Nephron (organoid): Measurements from ENCODE around the gene SIK2.

Experiments used
- H3K27ac Mint-ChIP-seq, 3 experiments: 2 replicates each; pipeline ENCODE4 v1.8.0; 2020; ENCODE audit warnings: mixed read lengths in 3 of 3, mild to moderate bottlenecking in 2 of 3, moderate library complexity in 1 of 3
- H3K27me3 Mint-ChIP-seq: 2 replicates; pipeline ENCODE4 v1.8.0; 2021; ENCODE audit warnings: low read depth, mild to moderate bottlenecking, moderate library complexity, mixed read lengths
- H3K36me3 Mint-ChIP-seq: 2 replicates; pipeline ENCODE4 v1.8.0; 2020; ENCODE audit warnings: low read depth, mixed read lengths
- H3K4me1 Mint-ChIP-seq: 2 replicates; pipeline ENCODE4 v1.8.0; 2020; ENCODE audit warnings: mixed read lengths
- H3K4me3 Mint-ChIP-seq, 3 experiments: 2 replicates each; pipeline ENCODE4 v1.8.0; 2020; ENCODE audit warnings: mild to moderate bottlenecking in 3 of 3, mixed read lengths in 3 of 3, moderate library complexity in 2 of 3
- H3K9me3 Mint-ChIP-seq: 2 replicates; pipeline ENCODE4 v1.8.0; 2020; ENCODE audit warnings: mixed read lengths
- TF ChIP-seq, protein P1 (sequence below), 3 experiments: fragments of 200-600 bp; sonication (generic); IDR thresholded peaks; one replicate each; pipeline ENCODE4 v1.5.0; 2021; ENCODE audit warnings: antibody characterized with exemption in 3 of 3; ENCODE audit not compliant: unreplicated experiment in 3 of 3

SIK2 gene

DNA sequence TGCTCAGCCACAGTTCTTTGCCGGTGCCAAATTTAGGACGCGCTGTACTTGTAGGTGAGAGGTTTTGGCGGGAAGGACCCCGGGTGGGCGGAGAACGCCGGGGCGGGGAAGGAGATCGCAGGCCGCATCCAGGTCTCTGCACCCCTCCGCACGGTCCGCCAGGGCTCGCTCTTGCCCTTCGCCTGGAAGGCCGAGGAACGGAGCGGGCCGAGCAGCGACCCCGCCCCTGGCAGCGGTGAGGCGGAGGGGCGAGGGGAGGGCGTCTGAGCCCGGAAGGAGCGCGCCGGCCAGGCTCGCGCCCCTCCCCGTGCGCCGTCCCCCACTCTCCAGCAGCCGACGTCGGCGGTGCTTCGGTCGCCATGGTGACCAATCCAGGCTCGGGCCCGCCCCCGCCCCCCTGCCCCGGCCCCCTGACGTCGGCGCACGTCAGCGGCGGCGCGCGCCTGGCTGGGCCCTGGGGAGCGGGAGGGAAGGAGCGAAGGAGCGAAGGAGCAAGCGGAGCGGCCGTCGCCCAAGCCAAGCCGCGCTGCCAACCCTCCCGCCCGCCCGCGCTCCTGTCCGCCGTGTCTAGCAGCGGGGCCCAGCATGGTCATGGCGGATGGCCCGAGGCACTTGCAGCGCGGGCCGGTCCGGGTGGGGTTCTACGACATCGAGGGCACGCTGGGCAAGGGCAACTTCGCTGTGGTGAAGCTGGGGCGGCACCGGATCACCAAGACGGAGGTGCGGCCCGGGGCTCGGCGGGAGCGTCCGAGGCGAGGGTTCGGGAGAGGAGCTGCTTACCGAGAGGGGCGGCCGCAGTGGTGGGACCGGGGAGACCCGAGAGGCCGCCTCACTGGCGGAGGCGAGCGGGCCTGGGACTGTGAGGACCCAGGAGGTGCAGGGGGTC, at the start of gene SIK2:
Gene SIK2 (plus strand): TSS at position 471 of the 886 bp plus-strand sequence. CDS start 115 bp downstream, at position 586.
- H3K4me1 Mint-ChIP-seq: peaks cover 37% of the 10 kb centered on the region
- no peaks in the 10 kb centered on the region for H3K9me3 Mint-ChIP-seq
- peak within 1 kb of the TSS; percentile 81 to 94 (median 86) for H3K27ac Mint-ChIP-seq
- TF ChIP-seq, protein P1, sequence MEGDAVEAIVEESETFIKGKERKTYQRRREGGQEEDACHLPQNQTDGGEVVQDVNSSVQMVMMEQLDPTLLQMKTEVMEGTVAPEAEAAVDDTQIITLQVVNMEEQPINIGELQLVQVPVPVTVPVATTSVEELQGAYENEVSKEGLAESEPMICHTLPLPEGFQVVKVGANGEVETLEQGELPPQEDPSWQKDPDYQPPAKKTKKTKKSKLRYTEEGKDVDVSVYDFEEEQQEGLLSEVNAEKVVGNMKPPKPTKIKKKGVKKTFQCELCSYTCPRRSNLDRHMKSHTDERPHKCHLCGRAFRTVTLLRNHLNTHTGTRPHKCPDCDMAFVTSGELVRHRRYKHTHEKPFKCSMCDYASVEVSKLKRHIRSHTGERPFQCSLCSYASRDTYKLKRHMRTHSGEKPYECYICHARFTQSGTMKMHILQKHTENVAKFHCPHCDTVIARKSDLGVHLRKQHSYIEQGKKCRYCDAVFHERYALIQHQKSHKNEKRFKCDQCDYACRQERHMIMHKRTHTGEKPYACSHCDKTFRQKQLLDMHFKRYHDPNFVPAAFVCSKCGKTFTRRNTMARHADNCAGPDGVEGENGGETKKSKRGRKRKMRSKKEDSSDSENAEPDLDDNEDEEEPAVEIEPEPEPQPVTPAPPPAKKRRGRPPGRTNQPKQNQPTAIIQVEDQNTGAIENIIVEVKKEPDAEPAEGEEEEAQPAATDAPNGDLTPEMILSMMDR (IDR thresholded peaks at IDR 0.05; ENCODE audit: unreplicated experiment in 3 of 3): peak; percentile 92 to 95 (median 92)
- H3K4me3 Mint-ChIP-seq: peak within 1 kb of the TSS; percentile 91 to 98 (median 96)
- no peaks in the 10 kb centered on the region for H3K27me3 Mint-ChIP-seq
- no peaks in the 10 kb centered on the region for H3K36me3 Mint-ChIP-seq

DNA sequence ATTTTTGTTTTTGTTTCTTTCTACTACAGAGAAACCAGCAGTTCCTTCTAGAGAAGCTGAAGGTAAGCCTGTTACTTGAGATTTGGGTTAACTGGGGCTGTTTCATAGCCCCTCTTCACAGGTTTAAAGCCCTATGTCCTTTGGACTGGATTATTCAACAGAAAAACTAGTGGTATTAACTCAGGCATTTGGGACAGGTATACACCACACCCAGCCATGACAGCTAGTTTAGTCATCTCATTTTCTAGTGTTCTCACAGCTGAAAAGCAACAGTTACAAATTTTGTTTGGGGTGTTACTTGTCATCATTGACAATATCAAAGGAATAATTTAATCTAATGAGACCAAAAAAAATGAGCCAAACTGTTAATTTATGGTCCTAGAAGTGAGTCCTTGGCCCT, 47.7 kb upstream of the SIK2 start:
- H3K27ac Mint-ChIP-seq: no peak overlapping the region
- peaks cover 10% of the 10 kb centered on the region for H3K36me3 Mint-ChIP-seq
- no peak overlapping the region for H3K4me3 Mint-ChIP-seq
- TF ChIP-seq, protein P1 (IDR thresholded peaks at IDR 0.05; ENCODE audit: unreplicated experiment in 3 of 3): no peak
- peaks cover 9% of the 10 kb centered on the region for H3K27me3 Mint-ChIP-seq
- peaks cover 5% of the 10 kb centered on the region for H3K4me1 Mint-ChIP-seq
- peaks cover 3% of the 10 kb centered on the region for H3K9me3 Mint-ChIP-seq

DNA sequence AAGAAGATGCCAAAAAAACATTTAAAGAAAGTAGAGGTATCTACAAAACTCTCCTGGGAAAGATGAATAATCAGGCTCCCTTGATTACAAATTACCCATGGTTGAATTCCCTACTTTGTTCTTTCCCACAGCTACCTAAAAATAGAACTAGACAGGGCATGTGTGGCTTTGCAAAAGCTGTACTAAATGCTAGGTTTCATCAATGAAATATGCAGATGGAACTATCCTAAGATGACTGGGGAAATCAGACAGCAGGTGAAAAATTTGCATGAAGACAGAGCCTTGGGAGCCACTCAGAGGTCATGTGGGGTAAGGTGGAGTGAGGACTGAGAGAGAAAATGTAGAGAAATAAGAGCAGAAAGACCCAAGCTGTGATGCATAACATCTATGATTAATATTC, 47.0 kb upstream of the SIK2 start:
- peaks cover 9% of the 10 kb centered on the region for H3K27me3 Mint-ChIP-seq
- H3K4me1 Mint-ChIP-seq: peaks cover 6% of the 10 kb centered on the region
- peaks cover 3% of the 10 kb centered on the region for H3K9me3 Mint-ChIP-seq
- H3K36me3 Mint-ChIP-seq: peaks cover 10% of the 10 kb centered on the region
- TF ChIP-seq, protein P1 (IDR thresholded peaks at IDR 0.05; ENCODE audit: unreplicated experiment in 3 of 3): no peak
- no peak overlapping the region for H3K27ac Mint-ChIP-seq
- H3K4me3 Mint-ChIP-seq: no peak overlapping the region

DNA sequence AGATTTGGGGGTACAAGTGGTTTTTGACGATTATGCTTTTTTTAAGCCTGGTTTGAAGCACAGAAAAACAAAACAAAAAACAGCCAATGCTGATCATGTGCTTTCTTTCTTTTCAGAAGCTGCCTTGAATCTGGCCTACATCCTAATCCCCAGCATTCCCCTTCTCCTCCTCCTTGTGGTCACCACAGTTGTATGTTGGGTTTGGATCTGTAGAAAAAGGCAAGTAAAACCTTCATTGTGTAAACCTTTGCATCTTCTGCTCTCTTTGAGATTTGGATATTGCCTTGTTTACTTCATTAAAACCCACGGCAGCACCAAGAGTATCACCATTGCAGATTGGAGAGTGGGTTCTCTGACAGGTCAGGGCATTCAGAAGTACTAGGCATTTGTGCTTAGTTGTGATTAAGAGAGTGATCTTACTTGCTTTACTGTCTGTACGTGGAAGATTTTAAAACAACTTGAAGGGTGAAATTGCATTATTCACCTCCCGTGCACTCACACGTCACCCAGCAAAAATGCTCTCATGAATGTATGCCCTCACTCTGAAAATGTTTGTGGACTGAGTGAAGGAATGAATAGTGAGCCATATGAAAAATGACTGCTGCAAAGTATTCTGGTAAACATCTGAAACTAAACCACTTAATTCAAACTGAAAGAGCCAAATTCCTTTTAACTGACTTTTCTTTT, 44.7 kb upstream of the SIK2 start:
- Mint-ChIP-seq H3K27me3 (no peaks in the 10 kb centered on the region), H3K4me1 (peaks cover 15% of the 10 kb centered on the region), H3K4me3 (no peak overlapping the region), H3K36me3 (peaks cover 10% of the 10 kb centered on the region), H3K9me3 (peaks cover 3% of the 10 kb centered on the region), H3K27ac (no peak overlapping the region)
- TF ChIP-seq, protein P1 (IDR thresholded peaks at IDR 0.05; ENCODE audit: unreplicated experiment in 3 of 3): no peak

DNA sequence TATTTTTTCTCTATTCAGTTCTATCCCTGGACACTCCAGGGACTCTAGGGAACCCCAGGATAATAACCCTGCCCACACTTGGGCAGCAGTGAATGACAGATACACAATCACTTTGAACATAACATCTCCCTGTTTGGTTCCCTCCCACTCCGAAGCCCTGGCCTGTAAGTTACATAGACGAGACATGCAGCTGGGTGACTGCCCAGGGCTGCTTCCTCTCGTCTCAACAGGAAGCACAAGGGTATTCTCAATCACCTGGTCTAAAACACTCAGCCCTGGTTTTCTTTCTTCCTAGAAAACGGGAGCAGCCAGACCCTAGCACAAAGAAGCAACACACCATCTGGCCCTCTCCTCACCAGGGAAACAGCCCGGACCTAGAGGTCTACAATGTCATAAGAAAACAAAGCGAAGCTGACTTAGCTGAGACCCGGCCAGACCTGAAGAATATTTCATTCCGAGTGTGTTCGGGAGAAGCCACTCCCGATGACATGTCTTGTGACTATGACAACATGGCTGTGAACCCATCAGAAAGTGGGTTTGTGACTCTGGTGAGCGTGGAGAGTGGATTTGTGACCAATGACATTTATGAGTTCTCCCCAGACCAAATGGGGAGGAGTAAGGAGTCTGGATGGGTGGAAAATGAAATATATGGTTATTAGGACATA, 42.3 kb upstream of the SIK2 start:
- Mint-ChIP-seq H3K9me3 (peaks cover 3% of the 10 kb centered on the region), H3K4me3 (no peak overlapping the region), H3K36me3 (peaks cover 10% of the 10 kb centered on the region), H3K27me3 (no peaks in the 10 kb centered on the region), H3K4me1 (peaks cover 15% of the 10 kb centered on the region), H3K27ac (peak overlapping the region in 1 of 3 experiments; percentile 6)
- TF ChIP-seq, protein P1 (IDR thresholded peaks at IDR 0.05; ENCODE audit: unreplicated experiment in 3 of 3): no peak
